Erythroblast (primary cell): Measurements from ENCODE around the gene PNPLA7.

ENCODE experiments used
- GATA1 ChIP-seq: IDR thresholded peaks from 2 replicates; pipeline ENCODE4 v1.6.1; 2011; ENCODE audit warnings: low read depth, mild to moderate bottlenecking, control low read depth, low read length, moderate library complexity
- POLR2A ChIP-seq: IDR thresholded peaks from 2 replicates; pipeline ENCODE4 v1.6.1; 2011; ENCODE audit warnings: mild to moderate bottlenecking, low read length

DNA sequence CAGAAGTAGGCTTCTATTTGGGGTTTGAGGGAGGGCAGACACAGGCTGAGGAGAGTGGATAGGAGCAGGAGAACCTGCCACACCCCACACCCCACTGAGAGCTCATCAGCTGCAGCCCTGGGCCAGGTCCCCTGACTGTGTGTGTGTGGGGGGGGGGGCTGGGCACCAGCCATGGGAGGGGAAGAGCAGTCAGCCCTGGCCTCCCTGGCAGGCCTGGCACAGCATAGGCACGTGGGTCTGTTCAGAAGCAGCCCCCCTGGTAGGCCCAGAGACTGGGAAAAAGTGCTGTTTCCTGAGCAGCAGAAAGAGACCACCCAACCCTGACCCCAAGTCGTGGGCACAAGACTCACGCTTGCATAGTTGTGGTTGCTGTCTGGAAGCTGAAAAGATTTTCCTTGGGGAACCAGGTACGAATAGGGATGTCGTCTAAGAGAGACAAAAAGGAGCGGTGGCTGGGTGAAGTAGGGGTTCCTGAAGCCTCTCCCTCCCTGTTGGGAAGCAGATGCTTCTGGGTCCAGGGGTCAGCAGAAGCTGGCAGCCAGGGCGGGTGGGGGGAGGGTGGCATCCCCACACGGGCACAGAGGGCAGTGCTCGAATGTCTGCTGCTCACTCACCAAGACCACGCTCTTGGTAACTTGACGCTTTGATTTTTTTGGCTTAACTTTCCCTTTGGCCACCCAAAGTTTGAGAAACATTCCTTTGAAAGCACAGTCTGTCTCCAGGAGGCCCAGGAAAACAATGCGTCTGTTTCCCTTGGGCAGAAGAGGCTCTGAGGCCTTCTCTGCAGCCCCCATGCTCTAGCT is 93.9 kb downstream of the PNPLA7 start:
- TF ChIP-seq POLR2A (no peak), GATA1 (no peak)
